ENCODE results near the gene CDC42EP1.

The CDC42EP1 gene

GRCh38 chr22:37560608-37561211 lies 430 bp downstream of the CDC42EP1 start:
- DNase-seq (ENCODE audit: low spot score) = peak; percentile 88

DNA sequence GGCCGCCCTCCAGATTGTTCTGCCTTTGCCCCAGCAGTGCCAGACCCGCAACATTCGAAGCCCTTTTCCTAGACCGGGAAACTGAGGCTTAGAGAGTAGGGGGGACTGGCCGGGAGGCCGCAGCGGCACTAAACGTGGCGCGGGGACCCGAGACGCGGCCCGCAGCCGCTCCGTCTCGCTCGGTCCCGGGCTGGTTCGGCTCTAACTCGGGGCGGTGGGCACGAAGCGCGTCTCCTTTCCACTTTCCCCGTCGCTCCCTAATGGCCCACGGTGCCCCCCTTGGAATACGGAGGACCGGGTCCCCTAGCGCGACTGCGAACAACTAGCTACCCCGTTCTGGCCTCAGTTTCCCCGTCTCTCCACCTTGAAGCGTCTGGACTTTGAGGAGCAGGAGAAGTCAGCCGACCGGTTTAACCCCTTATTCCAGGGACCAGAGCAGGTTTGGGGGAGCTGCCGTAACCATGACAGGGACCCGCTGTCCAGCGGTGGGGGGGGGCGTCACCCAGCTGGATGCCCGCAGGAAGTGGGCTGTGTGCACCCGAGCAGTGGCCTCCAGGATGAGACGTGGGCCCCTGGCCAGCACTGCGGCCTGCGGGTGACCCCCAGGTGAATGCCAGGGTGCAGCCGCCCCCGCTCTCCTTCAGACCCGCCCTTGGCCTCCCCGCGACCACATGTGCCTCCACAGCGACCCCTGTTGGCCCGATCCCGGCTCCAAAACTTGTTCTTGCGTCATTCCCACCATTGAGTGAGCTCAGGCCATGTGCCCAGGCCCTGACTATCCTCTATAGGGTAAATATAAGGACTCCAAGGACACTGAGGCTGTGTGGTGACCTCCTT lies 1.1 kb downstream of the CDC42EP1 start:
- DNase-seq (ENCODE audit: low spot score) = peak; percentile 94

DNA sequence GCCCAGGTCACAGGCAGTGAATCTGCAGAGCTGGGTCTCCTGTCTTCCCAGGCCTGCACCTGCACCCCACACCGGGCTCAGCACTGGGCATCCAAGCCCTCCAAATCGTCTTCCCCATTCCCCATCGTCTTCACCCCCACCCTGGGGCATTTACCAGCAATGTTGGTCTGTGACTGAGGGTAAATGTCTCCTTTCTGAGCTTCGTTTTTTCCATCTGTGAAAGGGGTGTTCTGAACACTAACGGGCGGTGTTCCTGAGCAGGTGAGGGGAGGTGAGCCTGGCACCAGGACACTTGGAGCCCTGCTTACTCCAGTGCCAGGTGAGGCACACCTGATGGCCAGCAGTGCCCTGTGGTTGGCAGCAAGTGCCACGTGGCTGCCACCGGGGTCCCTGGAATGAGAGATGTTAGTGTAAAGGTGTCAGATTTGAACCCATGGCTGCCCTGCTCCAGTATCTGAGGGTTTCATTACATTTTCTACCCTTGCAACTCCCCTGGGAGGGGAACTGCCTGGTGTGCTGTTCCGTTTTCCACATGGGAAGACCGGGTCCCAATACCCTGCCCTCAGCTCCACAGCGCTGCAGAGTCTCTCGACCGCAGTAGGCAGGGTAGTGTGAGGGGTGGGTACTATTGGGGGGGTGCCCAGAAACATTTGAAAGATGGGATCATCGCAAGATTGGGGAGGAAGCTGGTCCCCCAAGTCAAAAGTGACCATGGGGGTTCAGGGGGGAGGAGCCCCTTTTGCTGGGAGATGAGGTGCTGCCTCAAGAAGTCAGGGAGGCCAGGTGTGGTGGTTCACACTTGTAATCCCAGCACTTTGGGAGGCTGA lies 2.0 kb downstream of the CDC42EP1 start:
- DNase-seq (ENCODE audit: low spot score) = no peak

DNA sequence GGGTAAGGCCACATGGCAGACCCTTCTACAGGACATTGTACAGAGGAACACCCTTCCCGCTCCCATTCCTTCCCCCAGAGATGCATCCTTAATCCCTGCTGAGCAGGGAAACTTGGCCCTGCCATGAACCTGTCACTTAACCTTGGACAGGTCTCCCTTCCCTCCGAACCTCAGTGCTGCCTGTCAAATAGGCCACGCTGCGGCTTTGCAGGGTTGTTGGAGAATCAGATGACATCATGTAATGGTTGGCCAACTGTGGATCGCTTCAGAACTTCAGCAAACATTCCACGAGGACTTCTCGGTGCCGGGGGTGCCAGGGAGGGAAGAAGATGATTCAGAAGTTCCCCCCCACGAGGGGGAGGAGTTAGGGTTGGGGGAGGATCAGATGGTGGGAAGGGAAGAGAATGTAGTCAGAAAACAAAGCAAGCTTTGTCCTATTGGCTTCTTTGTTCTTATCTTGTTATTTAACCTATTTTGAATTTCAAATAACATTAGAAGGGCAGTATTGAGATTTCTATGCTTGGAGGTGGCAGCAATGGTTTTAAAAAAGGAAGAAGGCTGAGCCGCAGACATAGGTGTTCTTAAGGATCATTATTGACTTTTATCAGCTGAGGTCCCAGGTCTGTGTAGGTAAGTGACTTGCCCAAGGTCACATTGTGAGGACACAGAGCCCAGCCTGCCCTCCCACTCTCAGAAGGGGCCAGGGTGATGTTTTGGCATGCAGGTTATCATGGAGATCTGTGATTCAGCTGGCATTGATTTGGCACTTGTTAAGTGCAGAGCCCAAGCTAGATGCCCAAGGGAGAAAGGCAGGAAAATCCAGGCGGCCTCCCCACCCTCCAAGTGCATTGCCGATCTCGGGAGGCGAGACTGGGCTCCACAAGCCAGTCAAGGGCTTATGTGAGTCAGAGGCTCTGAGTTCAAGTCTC lies 3.1 kb downstream of the CDC42EP1 start:
- peak; percentile 94 for DNase-seq (ENCODE audit: low spot score)

- no peak for DNase-seq (ENCODE audit: low spot score)
Measured at GRCh38 chr22:37564111-37564711, 3.9 kb downstream of the CDC42EP1 start.

GRCh38 chr22:37565830-37566229 lies 5.5 kb downstream of the CDC42EP1 start:
- DNase-seq (ENCODE audit: low spot score) = no peak

GRCh38 chr22:37566329-37566837 lies 6.1 kb downstream of the CDC42EP1 start:
- no peak for DNase-seq (ENCODE audit: low spot score)

DNA sequence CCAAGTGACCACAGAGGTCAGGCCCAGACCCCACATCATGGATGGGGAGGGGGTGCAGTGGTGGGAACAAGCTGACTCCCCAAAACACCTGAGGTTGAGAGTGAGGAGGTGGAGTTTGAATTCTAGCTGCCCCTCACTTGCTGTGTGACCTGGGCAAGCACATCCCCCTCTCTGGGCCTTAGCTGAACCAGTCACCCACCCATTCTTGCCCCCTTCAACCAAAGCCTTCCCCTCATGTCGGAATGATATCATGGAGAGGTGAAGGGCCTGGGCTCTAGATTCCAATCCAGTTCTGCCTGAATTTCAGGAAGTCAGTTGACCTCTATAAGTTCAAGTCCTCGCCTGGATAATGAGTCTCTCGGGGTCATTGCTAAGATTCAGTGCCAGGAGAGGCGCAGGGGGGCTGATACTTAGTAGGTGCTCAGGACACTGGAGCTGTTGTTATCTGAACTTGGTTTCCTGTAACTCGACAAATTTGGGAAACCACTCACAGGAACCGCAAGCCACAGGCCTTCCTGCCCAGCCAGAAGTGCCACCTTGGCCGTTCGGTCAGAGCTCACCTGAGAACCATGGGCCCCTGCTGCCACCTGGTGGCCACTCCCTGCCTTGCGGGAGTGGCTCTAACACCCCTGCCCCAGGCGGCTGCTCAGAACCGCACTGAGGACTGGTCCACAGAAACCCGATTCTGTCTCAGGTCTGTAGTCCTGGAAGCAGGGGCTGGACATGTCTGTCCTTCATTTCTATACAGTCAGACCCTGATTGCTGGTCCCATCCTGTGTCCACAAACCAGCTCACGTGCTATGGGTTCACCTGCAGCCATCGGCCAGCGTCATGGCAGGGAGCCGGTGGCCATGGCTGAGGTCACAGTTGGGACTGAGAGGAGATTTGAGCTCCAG lies 6.9 kb downstream of the CDC42EP1 start:
- DNase-seq (ENCODE audit: low spot score) = peak; percentile 73

DNA sequence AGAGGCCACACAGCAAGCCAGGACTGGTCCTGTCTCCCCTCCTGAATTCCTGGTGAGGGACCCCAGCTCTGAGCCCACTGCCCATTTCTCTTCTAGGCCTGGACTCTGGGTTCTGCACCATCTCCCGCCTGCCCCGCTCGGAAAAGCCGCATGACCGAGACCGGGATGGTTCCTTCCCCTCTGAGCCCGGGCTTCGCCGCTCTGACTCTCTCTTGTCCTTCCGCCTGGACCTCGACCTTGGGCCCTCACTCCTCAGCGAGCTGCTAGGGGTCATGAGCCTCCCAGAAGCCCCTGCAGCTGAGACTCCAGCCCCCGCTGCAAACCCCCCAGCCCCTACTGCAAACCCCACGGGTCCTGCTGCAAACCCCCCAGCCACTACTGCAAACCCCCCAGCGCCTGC lies 7.7 kb downstream of the CDC42EP1 start:
- no peak for DNase-seq (ENCODE audit: low spot score)

GRCh38 chr22:37568448-37569008 lies 8.2 kb downstream of the CDC42EP1 start:
- no peak for DNase-seq (ENCODE audit: low spot score)

DNA sequence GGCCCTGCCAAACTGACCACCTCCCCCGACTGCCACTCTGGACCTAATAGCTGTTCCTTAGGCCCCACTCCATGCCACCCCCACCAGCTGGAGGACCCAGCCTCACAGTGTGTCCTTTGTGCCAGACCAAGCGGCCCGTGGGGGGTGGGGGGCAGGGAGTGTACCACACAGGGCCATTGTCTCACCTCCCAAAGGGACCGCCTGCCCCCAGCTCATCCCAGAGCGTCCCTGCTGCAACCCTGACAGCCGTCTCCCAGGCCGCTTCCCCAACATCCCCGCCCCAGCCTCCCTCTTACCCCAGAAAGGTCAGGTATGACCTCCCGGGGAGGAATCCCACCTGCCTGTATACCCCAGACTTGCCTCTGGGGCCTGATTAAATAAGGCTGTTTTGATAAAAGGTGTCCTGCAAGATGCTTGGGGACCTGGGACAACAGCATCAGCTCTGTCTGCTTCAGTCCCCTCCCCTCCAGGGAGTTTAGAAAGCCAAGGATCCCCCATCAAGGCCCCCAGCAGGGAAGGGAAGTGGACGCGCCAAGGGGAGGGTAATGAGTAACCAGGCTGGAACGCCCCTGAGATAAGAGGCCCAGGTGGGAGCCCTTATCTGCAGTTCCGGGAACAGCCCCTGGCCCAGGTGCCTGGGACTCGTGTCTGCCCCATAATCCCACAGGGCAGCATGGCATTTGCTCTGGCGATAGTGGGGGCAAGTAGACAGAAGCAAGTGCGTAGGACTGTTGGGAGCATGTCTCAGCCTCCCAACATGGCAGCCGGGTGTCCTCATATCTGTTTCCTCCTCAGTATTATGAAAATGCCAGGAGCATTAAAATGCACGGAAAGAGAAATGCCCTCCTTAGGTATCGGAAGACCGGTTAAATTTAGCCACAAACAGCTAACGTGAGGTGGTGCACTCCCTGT lies 9.0 kb downstream of the CDC42EP1 start:
- DNase-seq (ENCODE audit: low spot score) = no peak

DNA sequence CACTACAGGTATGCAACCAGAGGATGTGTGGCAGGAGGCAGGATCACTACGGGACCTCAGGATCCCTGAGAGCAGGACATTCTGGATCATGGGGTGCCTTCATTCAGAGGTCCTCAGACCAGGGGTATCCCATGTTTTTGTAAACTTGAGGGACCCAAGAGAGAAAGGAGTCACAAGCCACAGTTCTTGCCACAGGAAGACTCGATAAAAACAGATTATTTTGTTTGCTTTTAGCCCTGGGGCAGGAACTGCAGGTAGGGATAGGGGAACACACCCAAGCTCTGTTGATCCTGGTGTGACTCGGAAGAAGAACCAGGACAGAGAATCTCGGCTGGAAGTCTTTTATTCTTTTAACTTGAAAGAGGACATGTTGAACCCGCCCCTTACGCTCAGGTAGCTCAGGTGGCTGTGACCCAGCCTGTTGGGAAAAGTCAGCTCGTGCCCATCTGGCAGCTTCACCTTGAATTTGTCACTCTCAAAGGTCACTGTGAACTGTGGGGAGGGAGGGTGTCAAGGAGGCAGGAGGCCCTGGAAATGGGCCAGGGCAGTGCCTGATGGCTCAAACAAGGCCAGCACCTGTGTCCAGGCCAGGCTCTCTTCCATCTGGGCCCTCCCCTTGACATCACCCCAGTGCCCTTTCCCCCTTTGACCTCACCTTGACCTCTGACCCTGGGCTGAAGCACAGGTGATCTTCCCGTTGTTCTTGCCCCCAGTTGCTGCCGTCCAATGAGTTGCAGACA lies 9.8 kb downstream of the CDC42EP1 start:
- no peak for DNase-seq (ENCODE audit: low spot score)

GRCh38 chr22:37570661-37570976 lies 10.3 kb downstream of the CDC42EP1 start:
- DNase-seq (ENCODE audit: low spot score) = no peak

DNA sequence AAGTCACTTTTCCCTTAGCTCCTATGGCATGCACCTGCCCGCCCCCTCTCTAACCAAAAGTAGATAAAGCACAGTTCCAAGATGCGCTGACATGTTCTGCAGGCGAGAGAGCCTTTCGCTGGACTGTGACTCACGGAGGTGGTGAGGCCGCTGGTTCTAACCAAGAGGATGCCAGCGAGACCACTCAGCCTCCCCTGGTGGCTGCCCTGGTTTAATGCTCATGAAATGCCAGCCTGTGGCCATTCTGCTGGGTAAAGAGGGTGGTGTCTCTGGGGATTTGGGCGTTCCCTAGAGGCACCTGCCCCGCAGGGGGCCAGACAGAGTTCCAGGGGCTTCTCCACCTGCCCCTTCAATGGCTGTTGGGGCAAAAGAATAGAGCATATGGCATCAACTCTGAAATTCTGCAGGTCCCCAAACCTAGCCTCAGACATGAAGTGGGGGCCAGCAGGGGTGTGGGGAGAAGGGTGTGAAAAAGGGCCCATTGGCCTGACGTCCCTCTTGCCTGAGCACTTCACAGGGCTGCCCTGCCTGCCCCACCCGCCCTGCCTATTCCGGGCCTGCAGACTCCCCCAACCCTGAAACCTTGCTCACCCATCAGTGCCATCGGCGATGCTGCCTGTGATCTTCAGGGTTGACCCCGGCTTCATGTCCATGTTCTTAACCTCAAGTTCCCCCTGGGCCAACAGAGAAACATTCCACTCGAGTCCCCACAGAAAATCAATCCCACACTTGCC lies 11.1 kb downstream of the CDC42EP1 start:
- DNase-seq (ENCODE audit: low spot score) = no peak

- no peak for DNase-seq (ENCODE audit: low spot score)
Measured at GRCh38 chr22:37571992-37572373, 11.7 kb downstream of the CDC42EP1 start.

DNA sequence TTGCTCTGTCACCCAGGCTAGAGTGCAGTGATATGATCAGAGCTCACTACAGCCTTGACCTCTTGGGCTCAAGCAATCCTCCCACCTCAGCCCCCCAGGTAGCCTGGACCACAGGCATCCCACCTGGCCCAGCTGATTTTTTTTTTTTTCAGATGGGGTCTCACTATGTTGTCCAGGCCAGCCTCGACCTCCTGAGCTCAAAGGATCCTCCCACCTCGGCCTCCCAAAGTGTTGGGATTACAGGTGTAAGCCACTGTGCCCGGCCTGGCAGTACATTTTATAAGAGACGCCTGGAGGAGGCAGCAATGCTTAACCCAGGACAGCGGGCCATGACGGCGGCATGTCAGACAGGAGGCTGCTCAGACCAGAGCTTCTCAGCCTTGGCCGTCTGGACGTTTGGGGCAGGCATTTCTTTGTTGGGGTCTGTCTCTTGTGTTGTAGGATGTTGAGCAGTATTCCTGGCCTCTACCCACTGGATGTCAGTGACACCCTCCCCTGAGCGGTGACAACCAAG lies 15.3 kb downstream of the CDC42EP1 start:
- no peak for DNase-seq (ENCODE audit: low spot score)

DNA sequence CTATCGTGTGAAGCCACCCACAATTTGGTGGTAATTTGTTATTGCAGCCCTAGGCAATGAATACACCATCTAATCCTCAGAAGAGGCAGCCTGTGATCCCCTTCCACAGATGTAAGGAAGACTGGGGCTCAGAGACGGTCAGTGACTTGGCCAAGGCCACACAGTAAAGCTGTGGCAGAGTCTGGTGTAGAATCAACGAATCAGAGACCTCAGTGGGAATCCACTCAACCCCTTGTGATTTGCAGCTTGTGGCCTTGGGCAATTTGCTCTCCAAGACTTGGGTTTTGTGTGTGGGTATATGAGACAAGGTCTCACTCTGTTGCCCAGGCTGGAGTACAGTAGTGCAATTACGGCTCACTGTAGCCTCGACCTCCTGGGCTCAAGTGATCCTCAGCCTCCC lies 17.7 kb downstream of the CDC42EP1 start:
- DNase-seq (ENCODE audit: low spot score) = no peak

Measured in GM03348 (cell line).